DLD1 (cell line): Measurements from ENCODE around the gene PDIA5.
"Not testable (repeated sequence)": the region's sequence is repeated elsewhere in the genome, so short reads cannot be mapped to it uniquely, and the experiment has no call there.

Experiments
- in situ Hi-C: cut with HindIII; loops from 2 replicates; pipeline ENCODE4 v1.10.0; 2017; ENCODE audit warnings: low sequenced_read_pairs

The PDIA5 gene

DNA sequence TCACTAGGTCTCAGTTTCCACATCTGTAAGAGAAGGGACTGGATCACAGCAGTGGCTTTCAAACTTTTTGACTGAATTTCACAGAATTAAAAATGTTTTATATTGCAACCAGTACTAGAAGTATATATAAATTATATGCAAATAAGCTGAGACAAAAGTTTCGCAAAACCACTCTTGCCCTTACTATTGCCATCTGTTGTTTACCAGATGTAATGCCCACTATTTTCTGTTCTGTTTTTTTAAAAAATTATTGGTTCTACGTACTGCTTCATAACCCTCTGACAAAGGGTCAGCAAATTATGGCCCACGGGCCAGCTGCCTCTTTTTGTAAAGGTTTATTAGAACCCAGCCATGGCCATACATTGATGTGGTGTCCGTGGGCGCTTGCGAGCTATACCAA is 44.8 kb downstream of the PDIA5 start:
- in situ Hi-C loops = no loop called here

DNA sequence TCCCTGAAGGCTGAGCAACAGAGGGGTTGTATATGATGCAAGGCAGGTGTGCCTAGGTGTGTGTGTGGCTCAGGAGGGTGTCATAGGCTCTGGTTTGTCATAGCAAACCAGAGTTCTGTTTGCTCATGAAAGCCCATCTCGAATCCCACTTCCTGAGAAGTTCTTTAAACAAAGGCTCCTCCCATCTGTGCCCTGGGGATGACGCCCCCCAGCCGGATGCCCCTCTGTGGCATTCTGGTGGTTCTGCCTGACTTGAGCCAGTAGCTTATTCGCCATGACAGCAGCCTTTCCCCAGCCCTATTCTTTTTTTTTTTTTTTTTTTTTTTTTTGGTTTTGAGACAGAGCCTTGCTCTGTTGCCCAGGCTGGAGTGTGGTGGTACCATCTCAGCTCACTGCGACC is 45.4 kb downstream of the PDIA5 start:
- in situ Hi-C loops = no loop called here

DNA sequence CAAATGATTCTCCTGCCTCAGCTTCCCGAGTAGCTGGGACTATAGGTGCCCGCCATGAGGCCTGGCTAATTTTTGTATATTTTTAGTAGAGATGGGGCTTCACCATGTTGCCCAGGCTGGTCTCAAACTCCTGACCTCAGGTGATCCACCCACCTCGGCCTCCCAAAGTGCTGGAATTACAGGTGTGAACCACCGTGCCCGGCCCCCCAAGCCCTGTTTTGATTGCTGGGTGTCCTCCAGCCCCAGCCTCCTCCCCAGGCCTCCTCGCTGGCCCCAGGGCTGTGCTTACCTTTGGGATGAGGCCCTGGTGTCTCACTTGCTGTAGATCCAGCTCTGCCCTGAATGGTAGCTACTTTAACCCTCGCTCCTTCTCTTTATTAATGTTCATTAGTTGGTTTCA is 45.8 kb downstream of the PDIA5 start:
- in situ Hi-C loops = not testable (repeated sequence)

- in situ Hi-C loops = no loop called here
These were observed 47.1 kb downstream of the PDIA5 start for GRCh38 chr3:123113889-123114450.

GRCh38 chr3:123116116-123116515 is 49.3 kb downstream of the PDIA5 start:
- in situ Hi-C loops = no loop called here

GRCh38 chr3:123119388-123119787 is 52.6 kb downstream of the PDIA5 start:
- in situ Hi-C loops = no loop called here

DNA sequence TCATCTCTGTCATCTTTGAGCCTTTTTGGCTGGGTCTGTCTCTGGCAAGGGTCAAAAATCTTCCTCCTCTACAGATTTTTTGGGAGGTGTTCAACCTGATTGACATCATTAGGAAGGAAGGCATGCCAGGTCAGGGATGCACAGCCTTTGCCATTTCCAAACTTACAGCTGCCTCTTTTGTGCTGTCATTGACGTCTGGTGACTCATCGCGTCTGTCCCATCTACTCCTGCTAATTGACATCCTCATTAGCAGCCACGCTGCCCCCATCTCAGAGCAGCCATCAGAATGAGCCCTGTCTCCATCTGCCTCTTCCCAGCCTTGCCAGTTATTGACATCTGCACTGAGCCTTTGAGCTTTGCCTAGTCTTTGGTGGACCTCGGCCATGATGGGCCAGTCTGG is 53.0 kb downstream of the PDIA5 start:
- in situ Hi-C loops = no loop called here

DNA sequence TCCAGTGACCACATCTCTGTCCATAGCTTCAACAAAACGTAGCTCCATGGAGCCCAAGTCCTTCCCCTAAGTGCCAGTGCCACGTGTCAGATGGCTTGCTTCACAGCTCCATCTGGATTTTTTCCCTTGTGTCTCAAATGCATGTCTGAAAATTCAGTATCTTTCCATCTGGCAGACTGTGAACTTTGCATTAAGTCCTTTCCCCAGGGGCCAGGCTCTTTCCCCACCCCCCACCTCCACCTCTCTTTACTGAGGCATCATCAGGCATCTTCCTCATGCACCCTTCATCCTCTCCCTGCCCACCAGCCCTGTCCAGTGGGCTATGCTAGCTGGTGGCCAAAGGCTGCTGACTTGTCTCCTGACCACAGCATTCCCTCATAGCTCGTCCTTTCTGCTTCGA is 53.7 kb downstream of the PDIA5 start:
- in situ Hi-C loops = no loop called here

DNA sequence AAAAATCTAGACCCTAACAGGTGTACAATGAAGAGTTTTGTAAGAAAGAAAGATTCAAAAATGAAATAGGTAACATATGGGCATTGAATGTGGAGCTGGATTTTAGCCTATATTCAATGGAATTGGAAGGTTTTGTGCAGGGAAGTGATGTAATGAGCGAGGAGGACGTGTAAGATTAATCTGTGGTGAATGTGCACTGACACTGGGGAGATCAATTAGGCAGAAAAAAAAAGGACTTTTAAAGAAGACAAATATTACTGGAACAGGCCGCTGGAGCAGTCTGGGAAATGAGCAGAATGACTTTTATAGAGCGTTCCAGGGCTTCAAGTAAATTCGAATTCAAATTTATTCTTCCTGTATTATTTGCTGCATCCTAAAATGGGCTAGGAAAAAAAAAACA is 55.2 kb downstream of the PDIA5 start:
- in situ Hi-C loops = no loop called here

DNA sequence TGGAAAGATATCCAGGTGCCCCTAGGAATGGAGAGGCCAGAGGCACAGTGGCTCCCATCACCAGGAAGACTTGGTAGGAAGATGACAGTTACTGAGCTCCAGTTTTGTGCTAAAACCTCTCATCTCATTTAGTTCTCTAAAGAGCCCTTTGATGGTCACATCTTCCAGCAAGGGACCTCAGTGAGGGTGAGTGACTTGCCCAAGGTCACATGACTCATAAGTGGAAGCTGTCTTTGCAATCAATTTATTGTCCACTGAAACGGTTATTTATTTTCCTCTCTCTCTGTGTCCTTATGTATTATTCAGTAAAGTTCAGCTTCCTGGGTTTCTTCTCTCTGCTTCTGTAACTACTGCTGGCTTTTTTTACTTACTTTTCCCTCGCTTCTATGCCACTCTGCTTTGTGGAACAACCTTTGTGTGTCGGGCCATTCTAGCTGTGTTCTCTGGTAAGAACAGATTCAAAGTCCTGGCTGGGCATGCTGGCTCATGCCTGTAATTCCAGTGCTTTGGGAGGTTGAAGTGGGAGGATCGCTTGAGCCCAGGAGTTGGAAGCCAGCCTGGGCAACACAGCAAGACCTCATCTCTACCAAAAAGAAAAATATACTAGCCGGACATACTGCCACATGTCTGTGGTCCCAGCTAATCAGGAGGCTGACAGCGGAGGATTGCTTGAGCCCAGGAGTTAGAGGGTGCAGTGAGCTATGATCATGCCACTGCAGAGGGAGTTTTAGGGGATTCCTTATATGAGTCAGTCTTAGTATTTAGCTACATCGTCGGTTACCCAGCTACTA is 55.9 kb downstream of the PDIA5 start:
- in situ Hi-C loops = no loop called here

GRCh38 chr3:123123716-123124616 is 57.1 kb downstream of the PDIA5 start:
- in situ Hi-C loops = no loop called here

- in situ Hi-C loops = no loop called here
These were observed 58.1 kb downstream of the PDIA5 start for GRCh38 chr3:123124971-123125370.

DNA sequence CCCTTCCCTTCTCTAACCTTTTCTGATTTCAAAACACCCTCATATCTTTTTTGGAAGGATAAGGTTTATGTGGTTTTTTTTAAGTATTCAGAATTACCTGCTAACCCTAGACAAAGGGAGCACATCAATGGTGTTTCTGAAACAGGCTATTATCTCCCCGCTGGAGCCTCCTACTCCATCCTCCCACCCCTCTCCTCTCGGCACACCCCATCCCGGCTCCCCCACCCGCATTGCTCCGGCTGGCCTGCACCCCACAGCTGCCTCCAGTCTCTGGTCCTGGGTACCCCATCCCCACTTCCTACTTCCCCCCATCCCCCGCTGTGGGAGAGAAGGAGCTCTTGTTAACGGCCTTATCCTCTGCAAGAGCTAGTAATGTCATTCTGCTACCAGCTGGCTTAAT is 59.2 kb downstream of the PDIA5 start:
- in situ Hi-C loops = no loop called here

- in situ Hi-C loops = no loop called here
These were observed 59.8 kb downstream of the PDIA5 start for GRCh38 chr3:123126653-123127052.

DNA sequence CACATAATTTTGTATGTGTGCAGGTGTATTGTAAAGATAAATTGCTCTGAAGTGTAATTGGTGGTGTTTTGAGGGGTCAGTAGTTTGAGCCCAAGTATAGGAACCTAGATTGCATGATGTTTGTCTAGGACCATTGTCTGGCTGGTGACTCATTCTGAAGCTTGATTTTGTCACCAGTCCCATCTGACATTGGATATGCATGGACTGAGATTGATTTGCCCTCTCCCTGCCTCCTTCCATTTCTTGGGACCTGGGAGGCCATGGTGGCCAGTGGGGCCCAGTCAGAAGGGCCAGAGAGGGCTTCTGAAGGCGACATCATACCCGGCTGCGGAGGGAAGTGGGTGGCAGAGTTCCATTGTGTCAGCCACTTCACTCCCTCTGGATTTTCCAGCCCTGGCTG is 62.3 kb downstream of the PDIA5 start:
- in situ Hi-C loops = no loop called here

- in situ Hi-C loops = no loop called here
These were observed 62.7 kb downstream of the PDIA5 start for GRCh38 chr3:123129532-123129931.

- in situ Hi-C loops = no loop called here
These were observed 63.4 kb downstream of the PDIA5 start for GRCh38 chr3:123130079-123130750.

DNA sequence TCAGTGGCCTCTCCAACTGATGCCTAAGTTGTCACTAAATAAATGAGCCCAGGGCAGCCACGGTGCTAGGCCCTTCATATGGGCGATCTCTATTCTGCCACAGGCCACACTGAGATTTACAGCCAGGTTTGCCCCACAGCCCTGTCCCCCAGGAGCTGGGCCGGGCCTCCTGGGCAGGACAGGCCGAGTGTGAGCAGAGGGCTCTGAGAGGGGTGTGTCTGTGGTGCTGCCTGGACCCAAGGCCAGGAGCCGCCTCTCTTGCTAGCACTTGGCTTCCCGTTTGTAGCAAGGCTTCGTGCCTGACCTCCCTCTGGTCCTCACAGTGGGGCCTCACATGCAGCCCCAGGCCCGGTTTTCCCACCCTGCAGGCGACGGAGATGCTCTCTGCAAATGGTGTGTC is 67.8 kb downstream of the PDIA5 start:
- in situ Hi-C loops = no loop called here

DNA sequence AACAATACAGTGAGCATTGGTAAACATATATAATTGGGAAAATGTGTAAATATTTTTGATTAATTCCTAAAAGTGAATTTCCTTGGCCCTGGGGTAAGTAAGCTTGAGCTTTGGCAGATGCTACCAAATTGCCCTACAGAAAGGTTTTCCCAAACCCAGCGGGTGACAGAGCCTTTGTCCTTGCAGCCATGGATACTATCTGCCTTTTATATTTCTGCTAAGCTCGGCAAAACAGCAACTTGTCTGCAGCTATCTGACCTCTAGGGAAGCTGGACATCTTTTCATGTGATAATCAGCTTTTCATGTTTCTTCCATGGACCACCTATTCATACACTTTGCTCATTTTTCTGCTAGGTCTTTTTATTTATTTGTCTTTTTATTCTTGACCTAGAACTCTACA is 70.2 kb downstream of the PDIA5 start:
- in situ Hi-C loops = no loop called here

DNA sequence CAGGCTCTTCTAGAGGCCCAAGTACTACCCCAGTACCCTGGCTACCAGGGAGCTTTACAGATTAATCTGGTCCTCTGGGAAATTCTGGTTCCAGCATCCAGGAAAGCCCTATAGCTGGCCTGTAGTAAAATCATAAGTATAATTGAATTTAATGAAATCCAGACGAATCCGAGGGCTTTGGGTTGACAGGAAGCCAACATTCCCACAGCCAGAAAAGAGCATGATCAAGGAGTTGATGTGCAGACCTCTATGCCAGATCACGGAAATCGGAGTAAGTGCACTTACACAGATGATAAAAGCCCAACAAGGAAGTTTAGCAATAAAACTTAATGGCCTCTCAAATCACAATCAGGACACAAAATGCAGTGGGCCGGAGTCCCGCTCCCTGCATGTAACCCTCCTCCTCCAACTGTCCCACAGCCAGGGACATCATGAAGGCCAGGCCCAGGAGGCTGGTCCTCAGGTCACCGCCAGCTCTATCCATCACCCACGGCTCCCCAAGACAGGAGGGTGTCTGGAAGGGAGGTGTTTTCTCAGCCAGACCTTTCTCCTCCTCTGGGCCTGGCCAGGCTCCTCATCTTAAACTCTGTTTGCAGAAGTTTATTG is 72.1 kb downstream of the PDIA5 start:
- in situ Hi-C loops = no loop called here

- in situ Hi-C loops = no loop called here
These were observed 72.7 kb downstream of the PDIA5 start for GRCh38 chr3:123139522-123139921.
